H9 (cell line): Measurements from ENCODE around the gene SH2D2A. TPM values are rescaled to one million over a fixed set of nuclear protein-coding genes. Genes with fewer than 3 reads are reported as not detected.

Experiments
- DNase-seq: peaks from one replicate; pipeline ENCODE4 v3.0.0-alpha.2; 2017
- H2AFZ ChIP-seq: one replicate; pipeline ENCODE4 v1.6.1; 2013; ENCODE audit warnings: mild to moderate bottlenecking, low read length, control low read depth, moderate library complexity
- H2AK5ac ChIP-seq: 2 replicates; pipeline ENCODE4 v1.6.1; 2013; ENCODE audit warnings: low read length, control low read depth, mixed read lengths; ENCODE audit not compliant: insufficient read length
- H2BK120ac ChIP-seq: one replicate; pipeline ENCODE4 v1.6.1; 2013; ENCODE audit warnings: low read depth, mild to moderate bottlenecking, low read length, control low read depth, inconsistent platforms; ENCODE audit not compliant: poor library complexity, severe bottlenecking
- H2BK12ac ChIP-seq: 2 replicates; pipeline ENCODE4 v1.6.1; 2013; ENCODE audit warnings: low read length, control low read depth, mixed read lengths, low read depth; ENCODE audit not compliant: insufficient read length
- H2BK15ac ChIP-seq: 2 replicates; pipeline ENCODE4 v1.6.1; 2013; ENCODE audit warnings: low read depth, low read length, control low read depth
- H2BK20ac ChIP-seq: one replicate; pipeline ENCODE4 v1.6.1; 2013; ENCODE audit warnings: low read depth, mild to moderate bottlenecking, low read length, control low read depth, inconsistent platforms; ENCODE audit not compliant: poor library complexity, severe bottlenecking
- H2BK5ac ChIP-seq: 2 replicates; pipeline ENCODE4 v1.6.1; 2013; ENCODE audit warnings: low read length, control low read depth, mixed read lengths; ENCODE audit not compliant: insufficient read length
- H3K14ac ChIP-seq: 2 replicates; pipeline ENCODE4 v1.6.1; 2013; ENCODE audit warnings: low read length, control low read depth; ENCODE audit not compliant: insufficient read depth
- H3K18ac ChIP-seq: 2 replicates; pipeline ENCODE4 v1.6.1; 2013; ENCODE audit warnings: low read depth, mild to moderate bottlenecking, mixed read lengths, low read length, control low read depth; ENCODE audit not compliant: insufficient read length
- H3K23ac ChIP-seq: 2 replicates; pipeline ENCODE4 v1.6.1; 2013; ENCODE audit warnings: low read length, control low read depth, mixed read lengths, low read depth; ENCODE audit not compliant: insufficient read length
- H3K23me2 ChIP-seq: 2 replicates; pipeline ENCODE4 v1.6.1; 2013; ENCODE audit warnings: low read depth, mild to moderate bottlenecking, mixed read lengths, low read length, control low read depth; ENCODE audit not compliant: insufficient read length, poor library complexity, severe bottlenecking
- H3K27ac ChIP-seq: 2 replicates; pipeline ENCODE4 v1.5.1; 2013; ENCODE audit warnings: low read length, control low read depth, mixed read lengths, low read depth; ENCODE audit not compliant: insufficient read length
- H3K27me3 ChIP-seq: 2 replicates; pipeline ENCODE4 v1.6.1; 2013; ENCODE audit warnings: low read length, control low read depth, inconsistent platforms; ENCODE audit not compliant: insufficient read depth
- H3K4ac ChIP-seq: 2 replicates; pipeline ENCODE4 v1.6.1; 2013; ENCODE audit warnings: low read depth, mild to moderate bottlenecking, control low read depth, inconsistent platforms, low read length, moderate library complexity
- H3K4me1 ChIP-seq: 2 replicates; pipeline ENCODE4 v1.6.1; 2013; ENCODE audit warnings: low read length, control low read depth, inconsistent platforms; ENCODE audit not compliant: insufficient read depth
- H3K4me2 ChIP-seq: 2 replicates; pipeline ENCODE4 v1.6.1; 2013; ENCODE audit warnings: low read length, control low read depth, mixed read lengths; ENCODE audit not compliant: insufficient read length, insufficient read depth
- H3K56ac ChIP-seq: 2 replicates; pipeline ENCODE4 v1.6.1; 2013; ENCODE audit warnings: low read depth, mild to moderate bottlenecking, mixed read lengths, low read length, control low read depth; ENCODE audit not compliant: insufficient read length
- H3K79me1 ChIP-seq: 2 replicates; pipeline ENCODE4 v1.6.1; 2013; ENCODE audit warnings: low read depth, mild to moderate bottlenecking, moderate library complexity, low read length, control low read depth, inconsistent platforms; ENCODE audit not compliant: insufficient read depth, poor library complexity, severe bottlenecking
- H3K79me2 ChIP-seq: 2 replicates; pipeline ENCODE4 v1.6.1; 2013; ENCODE audit warnings: low read length, control low read depth, inconsistent platforms; ENCODE audit not compliant: insufficient read depth
- H3K9ac ChIP-seq: 2 replicates; pipeline ENCODE4 v1.6.1; 2013; ENCODE audit warnings: low read length, control low read depth, mixed read lengths; ENCODE audit not compliant: insufficient read length; ENCODE audit errors: extremely low read depth
- H3K9me3 ChIP-seq: one replicate; pipeline ENCODE4 v1.6.1; 2013; ENCODE audit warnings: low read depth, low read length, inconsistent platforms; ENCODE audit not compliant: control insufficient read depth
- H3T11ph ChIP-seq: one replicate; pipeline ENCODE4 v1.6.1; 2013; ENCODE audit warnings: mild to moderate bottlenecking, low read length, control low read depth, inconsistent platforms
- H4K20me1 ChIP-seq: one replicate; pipeline ENCODE4 v1.6.1; 2013; ENCODE audit not compliant: control insufficient read depth, insufficient read length, insufficient read depth
- H4K5ac ChIP-seq: 2 replicates; pipeline ENCODE4 v1.6.1; 2013; ENCODE audit warnings: low read depth, mild to moderate bottlenecking, mixed read lengths, low read length, control low read depth; ENCODE audit not compliant: insufficient read length
- H4K8ac ChIP-seq: replicated peaks from 2 replicates; pipeline ENCODE4 v1.6.1; 2013; ENCODE audit warnings: low read length, control low read depth, mixed read lengths, low read depth; ENCODE audit not compliant: insufficient read length
- H4K91ac ChIP-seq: 2 replicates; pipeline ENCODE4 v1.6.1; 2013; ENCODE audit warnings: low read depth, mild to moderate bottlenecking, moderate library complexity, mixed read lengths, low read length, control low read depth; ENCODE audit not compliant: insufficient read length
- H3K27ac Mint-ChIP-seq, 3 experiments: 2 replicates in 2 of 3; 3 replicates in 1 of 3; pipeline ENCODE4 v1.8.0; 2020 to 2021; ENCODE audit warnings: mixed read lengths in 3 of 3, mild to moderate bottlenecking in 1 of 3, moderate library complexity in 1 of 3
- H3K27me3 Mint-ChIP-seq: 2 replicates; pipeline ENCODE4 v1.8.0; 2021; ENCODE audit warnings: low read depth, mild to moderate bottlenecking, moderate library complexity, mixed read lengths
- H3K36me3 Mint-ChIP-seq, 3 experiments: 2 replicates in 2 of 3; 3 replicates in 1 of 3; pipeline ENCODE4 v1.8.0; 2020 to 2021; ENCODE audit warnings: low read depth in 3 of 3, mixed read lengths in 3 of 3; ENCODE audit not compliant: insufficient read depth in 1 of 3
- H3K4me1 Mint-ChIP-seq, 2 experiments: 2 replicates each; pipeline ENCODE4 v1.8.0; 2020; ENCODE audit warnings: mixed read lengths in 2 of 2
- H3K4me3 Mint-ChIP-seq, 2 experiments: 2 replicates in 1 of 2; 3 replicates in 1 of 2; pipeline ENCODE4 v1.8.0; 2020 to 2021; ENCODE audit warnings: mild to moderate bottlenecking in 2 of 2, mixed read lengths in 2 of 2, moderate library complexity in 1 of 2
- H3K9me3 Mint-ChIP-seq, 2 experiments: 2 replicates in 1 of 2; 3 replicates in 1 of 2; pipeline ENCODE4 v1.8.0; 2020; ENCODE audit warnings: mild to moderate bottlenecking in 2 of 2, mixed read lengths in 2 of 2, moderate library complexity in 1 of 2
- WGBS: extraction: QIAGEN DNeasy Blood & Tissue Kit; methylation state at CpG from one replicate; pipeline ENCODE4 v1.1.7; 2013; ENCODE audit warnings: missing lambda C conversion rate, low lambda C conversion rate, mixed read lengths; ENCODE audit not compliant: insufficient read length; ENCODE audit errors: extremely low coverage; 5-methylcytosine and 5-hydroxymethylcytosine counted together
- total RNA-seq: library from RNA; stranded (reverse); gene quantifications from 2 replicates; pipeline ENCODE4 v1.2.1, GENCODE V29; 2021
- TF ChIP-seq, protein P1 (sequence below): fragments of 200-600 bp; sonication (generic); conservative IDR thresholded peaks from 3 replicates; pipeline ENCODE4 v1.8.0; 2021; ENCODE audit warnings: antibody characterized with exemption, mild to moderate bottlenecking

The SH2D2A gene
- total RNA-seq, 1 experiment from 2014 or later = 2.0 TPM

DNA sequence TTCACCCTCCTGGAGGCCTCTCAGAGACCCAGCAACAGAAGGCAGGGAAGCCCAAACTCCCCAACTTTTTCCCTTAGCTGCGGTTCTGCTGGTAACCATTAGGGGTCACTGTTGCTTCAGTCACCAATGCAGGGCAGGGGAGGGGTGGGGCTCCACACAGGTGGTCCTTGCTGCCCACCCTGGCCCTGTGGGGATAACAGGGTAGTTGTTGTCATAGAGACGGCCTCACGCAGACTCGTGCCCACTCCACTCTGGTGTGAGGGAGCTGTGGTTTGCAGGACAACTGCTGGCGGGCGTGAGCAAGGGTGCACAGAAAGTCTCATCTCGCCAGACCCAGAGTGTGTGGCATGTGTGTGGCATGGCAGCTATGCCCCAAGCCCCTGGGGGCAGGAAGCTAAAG, 22.3 kb upstream of the SH2D2A start:
- peaks cover 14% of the 10 kb centered on the region; the same call in 1 of the 2 replicates for H3K27me3 ChIP-seq
- Mint-ChIP-seq H3K27me3 (peaks cover 86% of the 10 kb centered on the region), H3K36me3 (no peaks in the 10 kb centered on the region), H3K9me3 (no peaks in the 10 kb centered on the region; a peak in 1 of 5 replicates), H3K4me1 (peaks cover 6 to 16% of the 10 kb centered on the region in 2 experiments), H3K27ac (no peak overlapping the region), H3K4me3 (no peak overlapping the region)
- no peak overlapping the region for H2BK12ac ChIP-seq
- H2AK5ac ChIP-seq = no peak overlapping the region
- TF ChIP-seq, protein P1, sequence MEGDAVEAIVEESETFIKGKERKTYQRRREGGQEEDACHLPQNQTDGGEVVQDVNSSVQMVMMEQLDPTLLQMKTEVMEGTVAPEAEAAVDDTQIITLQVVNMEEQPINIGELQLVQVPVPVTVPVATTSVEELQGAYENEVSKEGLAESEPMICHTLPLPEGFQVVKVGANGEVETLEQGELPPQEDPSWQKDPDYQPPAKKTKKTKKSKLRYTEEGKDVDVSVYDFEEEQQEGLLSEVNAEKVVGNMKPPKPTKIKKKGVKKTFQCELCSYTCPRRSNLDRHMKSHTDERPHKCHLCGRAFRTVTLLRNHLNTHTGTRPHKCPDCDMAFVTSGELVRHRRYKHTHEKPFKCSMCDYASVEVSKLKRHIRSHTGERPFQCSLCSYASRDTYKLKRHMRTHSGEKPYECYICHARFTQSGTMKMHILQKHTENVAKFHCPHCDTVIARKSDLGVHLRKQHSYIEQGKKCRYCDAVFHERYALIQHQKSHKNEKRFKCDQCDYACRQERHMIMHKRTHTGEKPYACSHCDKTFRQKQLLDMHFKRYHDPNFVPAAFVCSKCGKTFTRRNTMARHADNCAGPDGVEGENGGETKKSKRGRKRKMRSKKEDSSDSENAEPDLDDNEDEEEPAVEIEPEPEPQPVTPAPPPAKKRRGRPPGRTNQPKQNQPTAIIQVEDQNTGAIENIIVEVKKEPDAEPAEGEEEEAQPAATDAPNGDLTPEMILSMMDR = peak; percentile 88
- no peaks in the 10 kb centered on the region for H4K20me1 ChIP-seq
- no peak overlapping the region for H3K56ac ChIP-seq
- no peak overlapping the region for H2BK120ac ChIP-seq
- H3K23me2 ChIP-seq = peaks cover 2% of the 10 kb centered on the region
- no peak overlapping the region for H3K4me2 ChIP-seq
- no peak overlapping the region for H3T11ph ChIP-seq
- WGBS = no CpG with 5 or more reads among the region's 7 CpGs
- H4K8ac ChIP-seq = no peak overlapping the region
- no peak overlapping the region for H2BK20ac ChIP-seq
- no peaks in the 10 kb centered on the region for H3K9me3 ChIP-seq
- H2AFZ ChIP-seq = no peak overlapping the region
- no peaks in the 10 kb centered on the region for H3K4me1 ChIP-seq
- no peak overlapping the region for H2BK5ac ChIP-seq
- H3K79me2 ChIP-seq = no peaks in the 10 kb centered on the region
- no peak overlapping the region for H3K9ac ChIP-seq
- no peak overlapping the region for H3K14ac ChIP-seq
- no peak overlapping the region for H4K91ac ChIP-seq
- no peak overlapping the region for H3K23ac ChIP-seq
- no peak overlapping the region for H3K27ac ChIP-seq
- H3K4ac ChIP-seq = no peak overlapping the region
- no peak overlapping the region for H3K18ac ChIP-seq
- peak; percentile 66 for DNase-seq
- no peak overlapping the region for H2BK15ac ChIP-seq
- no peak overlapping the region for H4K5ac ChIP-seq
- no peaks in the 10 kb centered on the region for H3K79me1 ChIP-seq
